ENCODE measurements around the gene CCDC148. TPM values are rescaled to one million over a fixed set of nuclear protein-coding genes. Genes with fewer than 3 reads are reported as not detected.
A peak's percentile ranks its signal among the peaks of the same experiment; 100 is the strongest.
"Not testable (repeated sequence)": the region's sequence is repeated elsewhere in the genome, so short reads cannot be mapped to it uniquely, and the experiment has no call there.

The CCDC148 gene
- total RNA-seq, 2 donors from 2014 or later, result 2.7 to 5.0 TPM

DNA sequence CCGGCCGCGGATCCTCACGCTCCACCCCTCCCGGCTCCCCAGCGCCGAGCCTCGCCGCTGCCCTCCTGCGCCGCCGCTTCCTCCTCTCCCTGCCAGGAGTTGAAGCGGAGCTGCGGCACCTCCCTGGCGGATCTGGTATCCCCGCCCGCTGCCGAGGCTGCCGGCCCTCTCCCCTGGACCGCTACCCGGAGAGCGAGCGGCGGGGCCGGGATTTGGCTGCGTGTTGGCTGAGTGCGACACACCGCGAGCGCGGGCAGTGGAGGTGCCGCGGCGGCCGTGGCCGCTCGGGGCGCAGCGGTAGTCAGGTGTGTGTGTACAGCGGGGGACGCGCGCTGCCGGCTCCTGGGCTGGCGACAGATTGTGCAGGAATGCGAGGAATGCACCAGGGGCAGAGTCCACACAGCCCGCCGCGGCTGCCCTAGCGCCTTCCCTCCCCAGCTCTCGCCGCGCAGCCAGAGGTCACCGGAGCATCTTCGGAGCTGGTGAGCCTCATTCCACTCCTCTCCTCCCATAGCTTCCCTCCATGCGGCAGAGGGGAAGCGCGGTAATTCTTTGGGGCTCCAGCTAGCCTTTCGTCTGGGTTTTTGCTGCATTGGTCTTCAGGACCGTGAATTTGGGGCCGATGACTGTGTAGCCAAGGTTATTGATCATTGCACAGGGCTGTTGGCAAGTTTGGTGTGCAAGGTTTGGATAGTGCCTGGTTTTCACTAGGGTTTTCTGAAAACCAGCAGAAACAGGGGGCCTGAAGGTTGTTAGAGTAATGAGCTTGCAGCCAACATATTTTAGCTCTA lies 1.5 kb upstream of the CCDC148 start:
- H3K4me1 ChIP-seq (ENCODE audit: control insufficient read depth, insufficient read depth, low read length), result peaks cover 5% of the 10 kb centered on the region
- no peaks in the 10 kb centered on the region for H3K36me3 Mint-ChIP-seq (ENCODE audit: low read depth)
- H3K9me3 Mint-ChIP-seq, result no peaks in the 10 kb centered on the region
- peak overlapping the region; percentile 92 for H3K9ac ChIP-seq (ENCODE audit: extremely low read depth, low read length, poor library complexity, severe bottlenecking)
- peak overlapping the region; percentile 90 for H3K27ac ChIP-seq (ENCODE audit: low read depth, low read length)
- H3K36me3 ChIP-seq (ENCODE audit: control insufficient read depth, insufficient read depth, low read length), result no peaks in the 10 kb centered on the region
- TF ChIP-seq, protein P1, sequence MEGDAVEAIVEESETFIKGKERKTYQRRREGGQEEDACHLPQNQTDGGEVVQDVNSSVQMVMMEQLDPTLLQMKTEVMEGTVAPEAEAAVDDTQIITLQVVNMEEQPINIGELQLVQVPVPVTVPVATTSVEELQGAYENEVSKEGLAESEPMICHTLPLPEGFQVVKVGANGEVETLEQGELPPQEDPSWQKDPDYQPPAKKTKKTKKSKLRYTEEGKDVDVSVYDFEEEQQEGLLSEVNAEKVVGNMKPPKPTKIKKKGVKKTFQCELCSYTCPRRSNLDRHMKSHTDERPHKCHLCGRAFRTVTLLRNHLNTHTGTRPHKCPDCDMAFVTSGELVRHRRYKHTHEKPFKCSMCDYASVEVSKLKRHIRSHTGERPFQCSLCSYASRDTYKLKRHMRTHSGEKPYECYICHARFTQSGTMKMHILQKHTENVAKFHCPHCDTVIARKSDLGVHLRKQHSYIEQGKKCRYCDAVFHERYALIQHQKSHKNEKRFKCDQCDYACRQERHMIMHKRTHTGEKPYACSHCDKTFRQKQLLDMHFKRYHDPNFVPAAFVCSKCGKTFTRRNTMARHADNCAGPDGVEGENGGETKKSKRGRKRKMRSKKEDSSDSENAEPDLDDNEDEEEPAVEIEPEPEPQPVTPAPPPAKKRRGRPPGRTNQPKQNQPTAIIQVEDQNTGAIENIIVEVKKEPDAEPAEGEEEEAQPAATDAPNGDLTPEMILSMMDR (conservative IDR thresholded peaks at IDR 0.05), result peak; percentile 63
- peak overlapping the region; percentile 97 for H3K4me3 Mint-ChIP-seq
- peak overlapping the region; percentile 91 for H3K4me3 ChIP-seq (ENCODE audit: low read length)
- 0 to 1% methylated on average over 15 to 61 of the region's 61 CpGs for WGBS, 2 experiments (ENCODE audit: insufficient coverage in 1 of 2, insufficient read length in 1 of 2)
- H3K4me1 Mint-ChIP-seq, result peaks cover 29% of the 10 kb centered on the region
- peak overlapping the region; percentile 99 for H3K27ac Mint-ChIP-seq
- DNase-seq, result peak; percentile 96
- peaks cover 2% of the 10 kb centered on the region for H3K27me3 Mint-ChIP-seq (ENCODE audit: insufficient read depth)
- no peaks in the 10 kb centered on the region for H3K9me3 ChIP-seq (ENCODE audit: control insufficient read depth, low read length)
- no peaks in the 10 kb centered on the region for H3K27me3 ChIP-seq (ENCODE audit: control insufficient read depth, insufficient read depth, low read length, poor library complexity, severe bottlenecking)

- no peaks in the 10 kb centered on the region for H3K36me3 Mint-ChIP-seq (ENCODE audit: low read depth)
- H3K9ac ChIP-seq (ENCODE audit: extremely low read depth, low read length, poor library complexity, severe bottlenecking), result peak overlapping the region; percentile 92
- H3K27ac ChIP-seq (ENCODE audit: low read depth, low read length), result peak overlapping the region; percentile 90
- TF ChIP-seq, protein P1 (conservative IDR thresholded peaks at IDR 0.05), result no peak
- no peaks in the 10 kb centered on the region for H3K9me3 Mint-ChIP-seq
- no peaks in the 10 kb centered on the region for H3K36me3 ChIP-seq (ENCODE audit: control insufficient read depth, insufficient read depth, low read length)
- peaks cover 2% of the 10 kb centered on the region for H3K27me3 Mint-ChIP-seq (ENCODE audit: insufficient read depth)
- no peaks in the 10 kb centered on the region for H3K27me3 ChIP-seq (ENCODE audit: control insufficient read depth, insufficient read depth, low read length, poor library complexity, severe bottlenecking)
- H3K4me1 Mint-ChIP-seq, result peaks cover 29% of the 10 kb centered on the region
- DNase-seq, result peak; percentile 86
- H3K9me3 ChIP-seq (ENCODE audit: control insufficient read depth, low read length), result no peaks in the 10 kb centered on the region
- peak overlapping the region; percentile 97 for H3K4me3 Mint-ChIP-seq
- H3K4me3 ChIP-seq (ENCODE audit: low read length), result peak overlapping the region; percentile 91
- peaks cover 5% of the 10 kb centered on the region for H3K4me1 ChIP-seq (ENCODE audit: control insufficient read depth, insufficient read depth, low read length)
- 0% methylated on average over 55 to 84 of the region's 84 CpGs for WGBS, 2 experiments (ENCODE audit: insufficient coverage in 1 of 2, insufficient read length in 1 of 2)
- H3K27ac Mint-ChIP-seq, result peak overlapping the region; percentile 99
Measured at GRCh38 chr2:158457092-158457825, 706 bp upstream of the CCDC148 start.

DNA sequence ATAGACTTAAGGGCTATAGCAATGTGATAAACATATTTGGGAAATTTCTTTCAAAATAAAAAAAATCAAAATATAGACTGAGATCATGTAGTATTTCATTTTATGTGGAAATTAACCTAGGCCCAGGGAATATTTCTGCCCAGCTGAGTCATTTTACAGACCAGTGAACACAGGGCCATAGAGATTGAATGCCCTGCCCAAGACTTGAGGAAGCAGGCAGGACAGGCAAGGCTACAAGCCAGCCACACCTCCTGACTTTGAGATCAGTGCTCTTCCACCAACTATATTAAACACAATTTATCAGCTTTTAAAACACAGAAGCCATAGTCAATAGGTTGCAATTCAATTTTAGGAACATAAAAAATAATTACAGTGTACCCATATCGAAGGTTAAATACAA lies 12.9 kb downstream of the CCDC148 start:
- no peak overlapping the region for H3K4me3 ChIP-seq (ENCODE audit: low read length)
- H3K9me3 ChIP-seq (ENCODE audit: control insufficient read depth, low read length), result peaks cover 11% of the 10 kb centered on the region
- no peaks in the 10 kb centered on the region for H3K36me3 Mint-ChIP-seq (ENCODE audit: low read depth)
- H3K9me3 Mint-ChIP-seq, result peaks cover 12% of the 10 kb centered on the region
- no peak overlapping the region for H3K9ac ChIP-seq (ENCODE audit: extremely low read depth, low read length, poor library complexity, severe bottlenecking)
- WGBS, 2 experiments (ENCODE audit: insufficient coverage in 1 of 2, insufficient read length in 1 of 2), result 100% methylated on average over 1 of the region's 1 CpG; no CpG with 5 or more reads in 1 of the 2 experiments
- TF ChIP-seq, protein P1 (conservative IDR thresholded peaks at IDR 0.05), result no peak
- H3K27me3 ChIP-seq (ENCODE audit: control insufficient read depth, insufficient read depth, low read length, poor library complexity, severe bottlenecking), result no peaks in the 10 kb centered on the region
- H3K4me3 Mint-ChIP-seq, result no peak overlapping the region
- no peaks in the 10 kb centered on the region for H3K36me3 ChIP-seq (ENCODE audit: control insufficient read depth, insufficient read depth, low read length)
- DNase-seq, result no peak
- no peaks in the 10 kb centered on the region for H3K4me1 ChIP-seq (ENCODE audit: control insufficient read depth, insufficient read depth, low read length)
- no peak overlapping the region for H3K27ac ChIP-seq (ENCODE audit: low read depth, low read length)
- no peak overlapping the region for H3K27ac Mint-ChIP-seq
- H3K4me1 Mint-ChIP-seq, result no peaks in the 10 kb centered on the region
- no peaks in the 10 kb centered on the region for H3K27me3 Mint-ChIP-seq (ENCODE audit: insufficient read depth)

DNA sequence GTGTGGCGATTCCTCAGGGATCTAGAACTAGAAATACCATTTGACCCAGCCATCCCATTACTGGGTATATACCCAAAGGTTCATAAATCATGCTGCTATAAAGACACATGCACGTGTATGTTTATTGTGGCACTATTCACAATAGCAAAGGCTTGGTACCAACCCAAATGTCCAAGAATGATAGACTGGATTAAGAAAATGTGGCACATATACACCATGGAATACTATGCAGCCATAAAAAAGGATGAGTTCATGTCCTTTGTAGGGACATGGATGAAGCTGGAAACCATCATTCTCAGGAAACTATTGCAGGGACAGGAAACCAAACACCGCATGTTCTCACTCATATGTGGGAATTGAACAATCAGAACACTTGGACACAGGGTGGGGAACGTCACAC lies 17.5 kb downstream of the CCDC148 start:
- H3K36me3 Mint-ChIP-seq (ENCODE audit: low read depth); DNase-seq; H3K9ac ChIP-seq (ENCODE audit: extremely low read depth, low read length, poor library complexity, severe bottlenecking); H3K27me3 Mint-ChIP-seq (ENCODE audit: insufficient read depth); H3K36me3 ChIP-seq (ENCODE audit: control insufficient read depth, insufficient read depth, low read length); H3K4me1 ChIP-seq (ENCODE audit: control insufficient read depth, insufficient read depth, low read length); H3K27ac Mint-ChIP-seq; H3K4me3 ChIP-seq (ENCODE audit: low read length); H3K27me3 ChIP-seq (ENCODE audit: control insufficient read depth, insufficient read depth, low read length, poor library complexity, severe bottlenecking); H3K4me1 Mint-ChIP-seq; H3K4me3 Mint-ChIP-seq; H3K27ac ChIP-seq (ENCODE audit: low read depth, low read length): not testable (repeated sequence)
- peaks cover 11% of the 10 kb centered on the region for H3K9me3 ChIP-seq (ENCODE audit: control insufficient read depth, low read length)
- peaks cover 16% of the 10 kb centered on the region for H3K9me3 Mint-ChIP-seq
- WGBS, 2 experiments (ENCODE audit: insufficient coverage in 1 of 2, insufficient read length in 1 of 2), result 86 to 99% methylated on average over 2 to 3 of the region's 4 CpGs

DNA sequence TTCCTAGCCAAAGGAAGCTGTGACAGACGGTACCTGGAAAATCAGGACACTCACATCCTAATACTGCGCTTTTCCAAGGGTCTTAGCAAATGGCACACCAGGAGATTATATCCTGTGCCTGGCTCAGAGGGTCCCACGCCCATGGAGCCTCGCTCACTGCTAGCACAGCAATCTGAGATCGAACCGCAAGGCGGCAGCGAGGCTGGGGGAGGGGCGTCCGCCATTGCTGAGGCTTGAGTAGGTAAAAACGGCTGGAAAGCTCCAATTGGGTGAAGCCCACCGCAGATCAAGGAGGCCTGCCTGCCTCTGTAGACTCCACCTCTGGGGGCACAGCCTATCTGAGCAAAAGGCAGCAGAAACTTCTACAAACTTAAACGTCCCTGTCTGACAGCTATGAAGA lies 22.8 kb downstream of the CCDC148 start:
- H3K36me3 Mint-ChIP-seq (ENCODE audit: low read depth); H3K36me3 ChIP-seq (ENCODE audit: control insufficient read depth, insufficient read depth, low read length); H3K9ac ChIP-seq (ENCODE audit: extremely low read depth, low read length, poor library complexity, severe bottlenecking); H3K27me3 Mint-ChIP-seq (ENCODE audit: insufficient read depth); DNase-seq; H3K4me1 ChIP-seq (ENCODE audit: control insufficient read depth, insufficient read depth, low read length); H3K27me3 ChIP-seq (ENCODE audit: control insufficient read depth, insufficient read depth, low read length, poor library complexity, severe bottlenecking); H3K4me3 ChIP-seq (ENCODE audit: low read length); H3K4me1 Mint-ChIP-seq; H3K27ac Mint-ChIP-seq; H3K4me3 Mint-ChIP-seq; H3K27ac ChIP-seq (ENCODE audit: low read depth, low read length): not testable (repeated sequence)
- 92 to 96% methylated on average over 9 to 13 of the region's 13 CpGs for WGBS, 2 experiments (ENCODE audit: insufficient coverage in 1 of 2, insufficient read length in 1 of 2)
- peaks cover 20% of the 10 kb centered on the region for H3K9me3 ChIP-seq (ENCODE audit: control insufficient read depth, low read length)
- H3K9me3 Mint-ChIP-seq, result peaks cover 27% of the 10 kb centered on the region

All from endodermal cell (in vitro differentiated cells).